Measurements from ENCODE around the gene C4BPA.

C4BPA gene

DNA sequence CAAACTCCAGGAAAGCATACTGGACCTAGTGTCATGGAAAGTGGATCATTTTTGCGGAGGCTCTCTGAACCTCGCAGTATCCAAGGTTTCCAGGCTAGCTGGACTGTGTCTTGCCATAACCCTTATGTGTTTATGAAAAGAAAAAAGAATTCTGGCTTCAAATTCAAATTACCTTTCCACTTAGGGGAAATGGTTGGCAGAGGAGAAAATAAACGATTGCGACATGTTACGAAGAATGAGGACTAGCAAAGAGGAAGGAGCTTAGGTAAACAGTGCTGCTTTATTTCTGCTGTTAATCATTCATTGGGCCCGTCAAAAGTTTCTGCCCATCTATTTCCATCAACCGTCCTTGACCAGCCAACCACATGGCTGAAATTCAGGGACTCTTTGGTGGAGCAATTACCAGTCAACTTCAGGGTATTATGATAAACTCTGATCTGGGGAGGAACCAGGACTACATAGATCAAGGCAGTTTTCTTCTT, at the start of gene C4BPA:
Gene C4BPA (plus strand): TSS at position 342 of the 482 bp plus-strand sequence. CDS start 8,793 bp downstream, outside the sequence.
- DNase-seq (ENCODE audit: low read depth in 2 of 2): no peak

GRCh38 chr1:207054491-207054890, 49.5 kb upstream of the C4BPA start:
- no peak for DNase-seq (ENCODE audit: low read depth in 2 of 2)

GRCh38 chr1:207055386-207056001, 48.5 kb upstream of the C4BPA start:
- DNase-seq (ENCODE audit: low read depth in 2 of 2): no peak

GRCh38 chr1:207056673-207057072, 47.4 kb upstream of the C4BPA start:
- no peak for DNase-seq (ENCODE audit: low read depth in 2 of 2)

GRCh38 chr1:207058252-207058651, 45.8 kb upstream of the C4BPA start:
- DNase-seq (ENCODE audit: low read depth in 2 of 2): no peak

DNA sequence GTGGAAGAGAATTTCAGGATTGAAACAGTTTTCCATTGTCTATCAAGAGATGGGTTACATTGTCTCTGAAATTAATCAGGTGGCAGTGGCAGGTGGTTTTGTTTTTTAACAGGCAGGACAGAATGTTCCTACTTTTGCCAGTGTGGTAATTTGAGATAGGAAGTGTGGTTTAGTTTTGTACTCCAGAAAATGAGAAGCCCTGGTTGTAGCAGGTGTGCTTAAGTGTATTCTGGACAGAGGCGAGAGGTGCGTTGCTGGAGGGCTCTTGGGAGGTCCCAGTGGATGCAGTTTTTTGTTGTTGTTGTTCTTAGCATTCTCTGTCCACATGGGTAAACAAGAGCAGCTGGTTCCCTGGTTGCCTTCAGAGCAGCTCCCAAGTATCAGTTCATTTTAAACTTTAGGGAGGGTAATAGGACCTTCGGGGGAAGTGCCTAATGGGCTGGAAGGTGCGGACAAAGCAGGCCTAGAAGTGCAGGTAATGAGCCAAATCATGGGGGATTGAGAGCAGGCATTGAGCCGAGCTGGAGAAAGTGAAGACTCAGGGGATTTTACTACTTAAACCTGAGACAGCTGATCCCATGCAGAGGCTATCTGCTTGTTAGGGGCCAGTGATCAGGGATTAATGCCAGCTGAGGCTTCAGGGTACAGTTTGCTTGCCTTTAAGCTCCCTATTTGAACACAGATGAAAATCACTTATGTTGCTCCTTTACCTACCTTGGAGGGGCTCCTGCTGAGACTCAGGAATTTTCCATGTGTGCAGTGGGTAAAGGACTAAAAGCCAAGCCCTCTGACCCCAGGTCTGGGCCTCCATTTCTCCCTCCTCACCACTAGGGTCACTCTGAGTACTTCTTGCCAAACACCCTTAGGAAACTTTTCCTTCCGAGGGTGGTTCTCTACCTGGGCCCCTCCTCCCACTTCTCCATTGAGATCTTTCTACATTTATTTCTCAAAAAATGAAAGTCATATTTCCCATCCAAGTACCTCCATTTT, 44.9 kb upstream of the C4BPA start:
- DNase-seq (ENCODE audit: low read depth in 2 of 2): no peak

DNA sequence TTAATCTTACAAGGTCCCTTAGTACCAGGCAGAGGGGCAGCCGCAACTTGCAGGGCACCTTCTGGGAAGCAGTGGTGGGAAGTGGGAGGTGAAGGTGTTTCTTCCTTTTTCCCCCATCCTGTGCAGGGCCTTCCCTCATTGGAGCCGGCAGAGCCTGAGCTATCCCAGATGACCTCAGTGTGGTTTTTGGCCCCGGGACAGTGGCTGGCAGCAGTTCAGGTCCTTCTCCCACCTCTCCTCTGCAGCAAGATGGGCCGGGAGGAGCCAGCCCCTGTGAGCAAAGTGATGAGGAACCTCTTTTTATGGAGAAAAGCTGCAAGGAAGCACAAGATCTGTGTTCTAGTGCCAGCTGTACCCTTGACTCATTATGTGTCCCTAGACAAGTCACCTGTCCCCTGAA, 44.2 kb upstream of the C4BPA start:
- no peak for DNase-seq (ENCODE audit: low read depth in 2 of 2)

DNA sequence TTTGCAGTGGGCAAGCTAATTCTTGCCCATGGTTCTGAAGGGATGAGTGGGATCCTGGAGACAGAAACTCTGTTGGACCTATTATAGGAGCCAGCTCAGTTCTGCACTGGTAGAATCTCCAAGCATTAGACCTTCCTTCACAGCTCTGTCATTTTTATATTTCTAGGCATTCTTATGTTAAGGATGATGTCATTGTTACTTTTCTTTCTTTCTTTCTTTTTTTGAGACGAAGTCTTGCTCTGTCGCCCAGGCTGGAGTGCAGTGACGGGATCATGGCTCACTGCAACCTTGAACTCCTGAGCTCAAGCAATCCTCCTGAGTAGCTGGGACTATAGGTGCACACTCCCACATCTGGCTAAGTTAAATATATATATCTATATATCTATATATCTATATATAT, 43.4 kb upstream of the C4BPA start:
- DNase-seq (ENCODE audit: low read depth in 2 of 2): no peak

DNA sequence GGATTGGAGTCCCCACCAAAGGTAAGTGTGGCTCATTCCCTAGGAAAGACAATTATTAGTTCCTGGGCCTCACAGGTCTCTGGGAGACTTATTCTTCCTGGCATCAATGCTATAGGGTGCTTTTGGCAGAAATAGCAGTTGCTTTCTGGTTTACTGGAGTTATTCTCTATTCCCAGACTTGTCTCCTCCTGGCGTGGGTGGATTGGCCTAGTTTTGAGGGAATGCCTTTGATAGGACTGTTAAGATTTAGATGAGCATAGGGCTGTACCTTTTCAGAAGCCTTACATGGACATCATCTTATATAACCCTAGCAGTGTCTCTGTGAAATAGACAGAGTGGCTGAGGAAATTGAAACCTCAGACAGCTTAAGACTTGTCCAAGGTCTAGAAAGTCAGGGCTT, 42.0 kb upstream of the C4BPA start:
- DNase-seq (ENCODE audit: low read depth in 2 of 2): no peak

DNA sequence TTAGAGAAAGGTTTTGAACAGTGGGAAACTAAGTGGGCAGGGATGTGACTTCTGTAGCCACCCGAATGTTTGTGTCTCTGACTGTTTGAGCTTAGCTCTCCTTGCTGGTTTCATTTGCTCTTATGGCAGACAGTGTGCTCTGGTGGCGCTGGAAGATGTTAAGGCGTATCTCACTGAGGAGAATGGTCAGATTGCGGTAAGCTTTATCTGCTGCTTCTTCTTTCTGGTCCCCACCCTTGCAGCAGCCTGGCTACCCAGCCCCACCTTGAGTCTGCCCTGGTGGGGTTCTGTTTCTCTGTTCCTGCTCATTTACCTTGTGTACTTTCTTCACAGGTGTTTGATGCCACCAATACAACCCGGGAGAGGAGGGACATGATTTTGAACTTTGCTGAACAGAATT, 41.0 kb upstream of the C4BPA start:
- DNase-seq (ENCODE audit: low read depth in 2 of 2): no peak

DNA sequence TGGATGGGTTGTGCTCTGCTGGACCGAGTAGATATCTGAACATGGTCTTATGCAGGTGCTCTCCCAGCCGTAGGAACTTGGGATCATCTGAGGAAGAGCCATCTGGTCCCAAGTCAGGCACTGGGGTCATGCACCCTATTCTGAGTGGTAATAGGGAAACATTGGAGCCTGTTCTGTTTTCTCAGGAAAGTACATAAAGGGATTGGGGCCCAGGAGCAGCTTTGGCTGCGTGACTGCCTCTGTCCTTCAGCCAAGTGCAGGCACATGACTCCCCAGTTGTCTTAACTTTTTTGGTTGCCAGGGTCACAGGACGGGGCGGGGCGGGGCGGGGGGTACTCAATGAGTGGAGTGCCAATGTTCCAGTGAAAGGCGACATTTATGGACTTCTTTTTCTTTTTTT, 39.5 kb upstream of the C4BPA start:
- no peak for DNase-seq (ENCODE audit: low read depth in 2 of 2)

- no peak for DNase-seq (ENCODE audit: low read depth in 2 of 2)
Observed at GRCh38 chr1:207067185-207067584, 36.8 kb upstream of the C4BPA start.

GRCh38 chr1:207067665-207068064, 36.4 kb upstream of the C4BPA start:
- no peak for DNase-seq (ENCODE audit: low read depth in 2 of 2)

DNA sequence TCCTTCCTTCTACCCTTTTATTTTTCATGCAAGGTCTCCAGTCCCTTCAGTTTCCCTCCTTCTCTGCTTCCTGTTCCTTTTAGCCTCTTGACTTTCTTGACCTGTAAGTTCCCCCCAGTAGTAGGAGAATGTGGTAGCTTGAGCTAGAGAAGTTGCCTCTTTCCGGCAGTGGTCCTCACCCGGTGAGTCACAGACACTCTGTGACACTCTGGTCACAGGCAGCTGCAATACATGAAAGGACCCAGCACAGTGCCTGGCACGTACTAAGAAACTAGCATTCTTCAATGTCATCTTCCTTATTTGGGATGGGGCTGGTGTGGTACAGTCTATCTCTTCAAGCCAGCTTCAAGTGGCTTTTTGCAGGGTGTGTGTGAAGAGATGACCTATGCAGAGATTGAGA, 35.0 kb upstream of the C4BPA start:
- no peak for DNase-seq (ENCODE audit: low read depth in 2 of 2)

- no peak for DNase-seq (ENCODE audit: low read depth in 2 of 2)
Observed at GRCh38 chr1:207069858-207070506, 34.1 kb upstream of the C4BPA start.

DNA sequence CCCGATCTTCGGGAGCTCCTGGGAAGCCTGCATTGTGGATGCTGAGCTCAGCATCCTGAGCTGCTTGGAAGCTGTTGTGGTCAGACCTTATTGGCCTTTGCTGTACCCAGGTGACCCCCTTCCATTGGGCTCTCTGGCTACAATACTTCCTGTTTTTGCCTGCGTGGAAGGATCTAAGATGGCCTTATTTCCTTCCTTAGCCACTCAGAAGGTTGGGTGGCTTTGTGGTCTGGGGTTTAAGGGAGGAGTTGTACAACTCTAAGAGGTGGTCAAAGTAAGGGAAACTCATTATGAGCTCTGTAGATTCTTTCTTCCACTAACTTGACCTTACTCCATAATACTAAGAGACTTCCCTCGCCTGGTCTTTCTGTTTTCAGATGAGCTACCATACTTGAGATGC, 33.2 kb upstream of the C4BPA start:
- no peak for DNase-seq (ENCODE audit: low read depth in 2 of 2)

GRCh38 chr1:207071426-207071825, 32.6 kb upstream of the C4BPA start:
- no peak for DNase-seq (ENCODE audit: low read depth in 2 of 2)

DNA sequence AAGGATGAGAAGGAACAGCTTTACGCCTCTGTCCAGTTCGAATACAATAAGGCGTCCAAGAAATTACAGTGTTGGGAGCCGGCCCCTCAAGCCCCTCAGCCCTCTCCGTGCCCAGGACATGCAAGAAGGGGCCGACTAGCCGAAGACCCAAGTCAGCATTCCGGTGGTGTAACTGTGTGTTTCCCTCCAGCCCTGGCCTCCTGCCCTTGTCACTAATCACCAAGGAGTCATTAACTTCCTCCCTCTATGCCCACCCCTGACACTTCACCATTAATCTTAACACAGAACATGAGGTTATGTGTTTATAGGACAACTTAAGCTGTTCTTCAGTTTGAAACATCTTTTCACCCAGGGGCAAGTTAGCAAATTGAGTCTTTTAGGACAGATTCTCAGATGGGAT, 31.8 kb upstream of the C4BPA start:
- DNase-seq (ENCODE audit: low read depth in 2 of 2): no peak

GRCh38 chr1:207073906-207074820, 29.9 kb upstream of the C4BPA start:
- no peak for DNase-seq (ENCODE audit: low read depth in 2 of 2)

GRCh38 chr1:207076181-207076955, 27.7 kb upstream of the C4BPA start:
- no peak for DNase-seq (ENCODE audit: low read depth in 2 of 2)

- DNase-seq (ENCODE audit: low read depth in 2 of 2): no peak
Observed at GRCh38 chr1:207077012-207077411, 27.0 kb upstream of the C4BPA start.

Data from activated CD8-positive, alpha-beta memory T cell treated with anti-CD3 and anti-CD28 coated beads for 4 hours (primary cell).